NT2/D1 (cell line): ENCODE data around the gene PNMA8C.

Experiments used
- DNase-seq: peaks from one replicate; pipeline ENCODE4 v3.0.0-alpha.2; 2011; ENCODE audit warnings: low read depth, low spot score
- H3K27me3 ChIP-seq: 2 replicates; pipeline ENCODE4 v1.6.0; 2011; ENCODE audit warnings: mild to moderate bottlenecking; ENCODE audit not compliant: insufficient read length, insufficient read depth
- H3K36me3 ChIP-seq: 2 replicates; pipeline ENCODE4 v1.6.1; 2011; ENCODE audit warnings: mild to moderate bottlenecking, low read length, mixed read lengths; ENCODE audit not compliant: insufficient read depth, insufficient read length
- H3K4me1 ChIP-seq: 2 replicates; pipeline ENCODE4 v1.5.1; 2011; ENCODE audit not compliant: insufficient read depth, insufficient read length
- H3K4me3 ChIP-seq: 2 replicates; pipeline ENCODE4 v1.5.1; 2011; ENCODE audit warnings: low read depth; ENCODE audit not compliant: insufficient read length
- H3K9ac ChIP-seq: 2 replicates; pipeline ENCODE4 v1.6.0; 2011; ENCODE audit warnings: low read depth; ENCODE audit not compliant: insufficient read length
- H3K9me3 ChIP-seq: 2 replicates; pipeline ENCODE4 v1.5.1; 2011; ENCODE audit warnings: mild to moderate bottlenecking, low read length; ENCODE audit not compliant: insufficient read depth
- SUZ12 ChIP-seq: IDR thresholded peaks from 2 replicates; pipeline ENCODE4 v1.6.1; 2011; ENCODE audit not compliant: insufficient read length, insufficient read depth; ENCODE audit errors: extremely low read depth
- YY1 ChIP-seq: IDR thresholded peaks from 2 replicates; pipeline ENCODE4 v1.6.1; 2011; ENCODE audit not compliant: insufficient read length, insufficient read depth
- ZNF274 ChIP-seq: IDR thresholded peaks from 2 replicates; pipeline ENCODE4 v1.6.1; 2011; ENCODE audit warnings: mild to moderate bottlenecking, low read depth, low read length

The PNMA8C gene

GRCh38 chr19:46390121-46390858, 38.4 kb downstream of the PNMA8C start:
- Histone ChIP-seq H3K27me3 (no peaks in the 10 kb centered on the region), H3K36me3 (peaks cover 78% of the 10 kb centered on the region), H3K9ac (no peak overlapping the region), H3K4me3 (no peak overlapping the region), H3K4me1 (peaks cover 13% of the 10 kb centered on the region), H3K9me3 (no peaks in the 10 kb centered on the region)
- no peak for TF ChIP-seq YY1
- TF ChIP-seq SUZ12: no peak
- TF ChIP-seq ZNF274: no peak
- DNase-seq: no peak

DNA sequence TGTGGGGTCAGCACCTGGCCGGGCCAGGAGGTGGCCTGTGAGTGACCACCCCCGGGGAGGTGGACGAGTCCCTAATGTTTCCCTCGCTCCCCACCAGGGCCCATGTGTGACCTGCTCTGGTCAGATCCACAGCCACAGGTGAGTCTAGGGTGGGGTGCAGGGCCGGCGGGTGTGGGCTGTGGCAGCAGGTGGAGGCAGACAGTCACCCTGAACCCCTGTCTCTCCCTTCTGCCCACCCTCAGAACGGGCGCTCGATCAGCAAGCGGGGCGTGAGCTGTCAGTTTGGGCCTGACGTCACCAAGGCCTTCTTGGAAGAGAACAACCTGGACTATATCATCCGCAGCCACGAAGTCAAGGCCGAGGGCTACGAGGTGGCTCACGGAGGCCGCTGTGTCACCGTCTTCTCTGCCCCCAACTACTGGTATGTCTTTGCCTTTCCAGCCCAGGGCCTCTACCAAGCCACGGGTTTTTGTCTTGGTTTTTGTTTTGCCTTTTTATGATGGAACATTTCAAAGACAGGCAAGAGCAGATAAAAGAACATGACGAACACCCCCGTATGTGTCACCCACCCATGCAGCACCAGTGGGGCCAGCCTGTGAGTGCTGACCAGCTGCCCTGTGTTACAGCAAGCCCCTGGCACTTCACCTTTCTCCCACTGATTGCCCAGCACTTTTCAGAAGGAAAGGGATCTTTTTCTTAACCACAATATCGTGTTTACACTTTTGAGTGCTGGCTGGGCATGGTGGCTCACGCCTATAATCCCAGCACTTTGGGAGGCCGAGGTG, 40.2 kb downstream of the PNMA8C start:
- H3K4me3 ChIP-seq: no peak overlapping the region
- no peaks in the 10 kb centered on the region for H3K27me3 ChIP-seq
- H3K4me1 ChIP-seq: peaks cover 9% of the 10 kb centered on the region
- no peak overlapping the region for H3K9ac ChIP-seq
- H3K36me3 ChIP-seq: peaks cover 88% of the 10 kb centered on the region
- no peak for DNase-seq
- H3K9me3 ChIP-seq: no peaks in the 10 kb centered on the region
- TF ChIP-seq SUZ12: no peak
- TF ChIP-seq ZNF274: no peak
- TF ChIP-seq YY1: no peak

- H3K9ac ChIP-seq: no peak overlapping the region
- H3K36me3 ChIP-seq: peaks cover 88% of the 10 kb centered on the region
- DNase-seq: no peak
- TF ChIP-seq ZNF274: no peak
- TF ChIP-seq YY1: no peak
- TF ChIP-seq SUZ12: no peak
- H3K9me3 ChIP-seq: no peaks in the 10 kb centered on the region
- H3K27me3 ChIP-seq: no peaks in the 10 kb centered on the region
- no peak overlapping the region for H3K4me3 ChIP-seq
- peaks cover 9% of the 10 kb centered on the region for H3K4me1 ChIP-seq
Observed at GRCh38 chr19:46387713-46388130, 41.0 kb downstream of the PNMA8C start.

DNA sequence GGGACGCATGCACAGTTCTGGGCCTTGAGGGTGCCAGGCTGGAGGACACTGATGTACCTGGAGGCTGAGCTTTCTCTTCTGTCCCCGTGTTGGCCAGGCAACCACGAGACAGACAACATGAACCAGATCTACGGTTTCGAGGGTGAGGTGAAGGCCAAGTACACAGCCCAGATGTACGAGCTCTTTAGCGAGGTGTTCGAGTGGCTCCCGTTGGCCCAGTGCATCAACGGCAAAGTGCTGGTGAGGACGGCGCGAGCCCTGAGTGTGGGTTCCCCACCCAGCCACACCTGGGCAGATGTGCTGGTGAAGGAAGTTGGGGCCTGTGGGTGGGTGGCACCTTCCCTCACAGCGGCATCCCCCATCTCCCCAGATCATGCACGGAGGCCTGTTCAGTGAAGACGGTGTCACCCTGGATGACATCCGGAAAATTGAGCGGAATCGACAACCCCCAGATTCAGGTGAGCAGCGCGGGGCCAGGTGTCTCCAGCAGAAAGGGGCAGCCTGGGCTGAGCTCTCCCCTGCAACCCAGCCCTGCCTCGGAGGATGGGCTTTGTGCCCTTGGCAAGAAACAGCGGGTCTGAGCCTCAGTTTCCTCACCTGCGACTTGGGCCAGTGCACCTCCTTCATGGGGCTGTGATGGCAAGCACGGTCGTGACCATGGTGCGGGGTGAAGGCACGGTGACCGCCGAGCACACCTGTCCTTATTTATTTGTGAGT, 41.6 kb downstream of the PNMA8C start:
- no peak for DNase-seq
- no peak overlapping the region for H3K4me3 ChIP-seq
- no peak for TF ChIP-seq YY1
- H3K9me3 ChIP-seq: no peaks in the 10 kb centered on the region
- H3K36me3 ChIP-seq: peaks cover 89% of the 10 kb centered on the region
- no peak overlapping the region for H3K9ac ChIP-seq
- no peaks in the 10 kb centered on the region for H3K27me3 ChIP-seq
- peaks cover 7% of the 10 kb centered on the region for H3K4me1 ChIP-seq

- TF ChIP-seq ZNF274 (no peak), SUZ12 (no peak), YY1 (no peak)
- H3K9me3 ChIP-seq: no peaks in the 10 kb centered on the region
Observed at GRCh38 chr19:46386151-46386550, 42.6 kb downstream of the PNMA8C start.

DNA sequence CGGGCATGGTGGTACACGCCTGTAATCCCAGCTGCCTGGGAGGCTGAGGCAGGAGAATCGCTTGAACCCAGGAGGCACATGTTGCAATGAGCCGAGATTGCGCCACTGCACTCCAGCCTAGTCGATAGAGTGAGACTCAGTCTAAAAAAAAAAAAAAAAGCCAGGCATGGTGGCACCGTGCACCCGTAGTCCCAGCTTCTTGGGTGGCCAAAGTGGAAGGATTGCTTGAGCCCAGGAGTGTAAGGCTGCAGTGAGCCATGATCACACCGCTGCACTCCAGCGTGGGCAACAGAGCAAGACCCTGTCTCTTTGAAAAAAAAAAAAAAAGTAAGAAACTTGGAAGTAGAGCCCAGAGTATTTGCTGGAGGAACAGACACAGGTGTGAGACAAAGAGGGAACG, 43.1 kb downstream of the PNMA8C start:
- DNase-seq: no peak
- peaks cover 2% of the 10 kb centered on the region for H3K4me1 ChIP-seq
- H3K4me3 ChIP-seq: no peak overlapping the region
- peaks cover 93% of the 10 kb centered on the region for H3K36me3 ChIP-seq
- no peak overlapping the region for H3K9ac ChIP-seq
- no peaks in the 10 kb centered on the region for H3K27me3 ChIP-seq
- no peaks in the 10 kb centered on the region for H3K9me3 ChIP-seq
- TF ChIP-seq YY1 (no peak), ZNF274 (no peak), SUZ12 (no peak)

More at GRCh38 chr19:46386151-46386550, 42.6 kb downstream of the PNMA8C start:
- Histone ChIP-seq H3K4me1 (peaks cover 2% of the 10 kb centered on the region), H3K36me3 (peaks cover 94% of the 10 kb centered on the region), H3K27me3 (no peaks in the 10 kb centered on the region), H3K9ac (no peak overlapping the region), H3K4me3 (no peak overlapping the region)
- DNase-seq: no peak

- peaks cover 90% of the 10 kb centered on the region for H3K36me3 ChIP-seq
Observed at GRCh38 chr19:46384396-46384795, 44.3 kb downstream of the PNMA8C start.

More at GRCh38 chr19:46384396-46384795, 44.3 kb downstream of the PNMA8C start:
- Histone ChIP-seq H3K9me3 (no peaks in the 10 kb centered on the region), H3K9ac (no peak overlapping the region), H3K4me3 (no peak overlapping the region), H3K27me3 (no peaks in the 10 kb centered on the region), H3K4me1 (peaks cover 2% of the 10 kb centered on the region)
- TF ChIP-seq YY1 (no peak), SUZ12 (no peak), ZNF274 (no peak)
- no peak for DNase-seq
